ENCODE data around the gene TBC1D8. TPM values are rescaled to one million over a fixed set of nuclear protein-coding genes. Genes with fewer than 3 reads are reported as not detected.

The TBC1D8 gene
- total and polyA plus RNA-seq, 2 of the 13 experiments (the other 11 are each of a cell fraction or from before 2014, with no cell fraction given): 45.1 to 95.4 TPM

DNA sequence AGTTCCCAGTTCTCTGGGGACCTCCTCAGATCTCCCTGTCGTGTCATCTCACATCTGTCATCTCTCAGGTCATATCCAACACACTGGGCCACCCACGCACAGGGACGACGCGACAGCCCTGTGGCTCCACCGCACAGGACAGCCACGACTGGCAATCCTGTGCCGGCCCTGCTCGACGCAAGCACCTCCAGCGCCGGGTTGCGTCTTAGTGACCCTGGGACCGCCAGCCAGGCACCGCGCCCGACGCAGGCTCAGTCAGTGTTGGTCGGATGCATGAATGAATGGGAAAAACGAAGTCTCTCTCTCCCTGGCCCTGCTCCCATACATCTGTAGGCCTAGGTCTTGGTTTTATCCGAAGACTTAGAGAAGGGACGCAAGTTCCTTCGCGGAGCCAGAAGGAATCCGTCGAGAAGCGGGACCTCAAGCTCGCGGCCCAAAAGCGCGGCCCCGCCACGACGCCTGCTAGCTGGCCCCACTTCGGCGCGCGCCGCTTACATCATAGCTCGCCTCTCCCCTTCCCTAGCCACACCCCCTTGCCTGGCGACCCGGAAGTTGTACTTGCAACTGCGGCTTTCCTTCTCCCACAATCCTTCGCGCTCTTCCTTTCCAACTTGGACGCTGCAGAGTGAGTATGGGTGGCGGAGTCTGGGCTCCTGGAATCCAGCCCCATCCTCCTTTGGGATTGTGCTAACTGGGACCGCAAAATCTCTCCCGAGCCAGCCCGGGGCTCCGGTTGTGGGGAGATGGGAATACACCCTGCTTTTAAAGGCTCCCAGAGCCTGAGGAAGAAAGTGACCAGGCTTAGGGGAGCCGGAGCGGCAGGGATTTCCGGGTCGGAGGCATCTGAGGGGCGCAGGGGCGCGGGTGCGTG, 149.3 kb downstream of the TBC1D8 start, which contains the start of gene RPL31 (continued):
- TF ChIP-seq HIVEP1 (CRISPR knock-in tag; IDR thresholded peaks at IDR 0.05): peak; percentile 97
- TF ChIP-seq TBX2 (CRISPR knock-in tag; IDR thresholded peaks at IDR 0.05; ENCODE audit: borderline replicate concordance): peak; percentile 99
- peak; percentile 80; the same call in 1 of the 2 replicates for TF ChIP-seq MAZ (IDR thresholded peaks at IDR 0.05; ENCODE audit: borderline replicate concordance, low read depth, low read length)
- peak; percentile 95 for TF ChIP-seq MAZ (CRISPR knock-in tag; IDR thresholded peaks at IDR 0.05; ENCODE audit: low read depth)
- TF ChIP-seq ZNF644 (CRISPR knock-in tag; IDR thresholded peaks at IDR 0.05; ENCODE audit: low read depth): no peak
- TF ChIP-seq ONECUT2 (CRISPR knock-in tag; IDR thresholded peaks at IDR 0.05): no peak; the same call in 1 of the 2 replicates
- peak; percentile 96 for TF ChIP-seq ARID4A (CRISPR knock-in tag; IDR thresholded peaks at IDR 0.05; ENCODE audit: borderline replicate concordance)
- peak; percentile 69; the same call in 1 of the 2 replicates for TF ChIP-seq RFXANK (CRISPR knock-in tag; IDR thresholded peaks at IDR 0.05)
- TF ChIP-seq, protein P1, sequence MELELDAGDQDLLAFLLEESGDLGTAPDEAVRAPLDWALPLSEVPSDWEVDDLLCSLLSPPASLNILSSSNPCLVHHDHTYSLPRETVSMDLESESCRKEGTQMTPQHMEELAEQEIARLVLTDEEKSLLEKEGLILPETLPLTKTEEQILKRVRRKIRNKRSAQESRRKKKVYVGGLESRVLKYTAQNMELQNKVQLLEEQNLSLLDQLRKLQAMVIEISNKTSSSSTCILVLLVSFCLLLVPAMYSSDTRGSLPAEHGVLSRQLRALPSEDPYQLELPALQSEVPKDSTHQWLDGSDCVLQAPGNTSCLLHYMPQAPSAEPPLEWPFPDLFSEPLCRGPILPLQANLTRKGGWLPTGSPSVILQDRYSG (CRISPR knock-in tag; IDR thresholded peaks at IDR 0.05): peak; percentile 45
- 0 out of 4 replicates have a peak, but pooled peaks of 1 of the 2 experiments have one; percentile 29 for TF ChIP-seq NR2F1 (CRISPR knock-in tag; IDR thresholded peaks at IDR 0.05)
- peak; percentile 99 for TF ChIP-seq ZNF883 (CRISPR knock-in tag; IDR thresholded peaks at IDR 0.05; ENCODE audit: not compliant biosample characterization)
- TF ChIP-seq LBX2 (CRISPR knock-in tag; IDR thresholded peaks at IDR 0.05; ENCODE audit: borderline replicate concordance): peak; percentile 99
- peak; percentile 97 for TF ChIP-seq ZNF564 (CRISPR knock-in tag; IDR thresholded peaks at IDR 0.05)
- TF ChIP-seq ZNF703 (CRISPR knock-in tag; IDR thresholded peaks at IDR 0.05; ENCODE audit: borderline replicate concordance): peak; percentile 82
- peak; percentile 93; the same call in 1 of the 2 replicates for TF ChIP-seq ZFAT (CRISPR knock-in tag; conservative IDR thresholded peaks at IDR 0.05)
- TF ChIP-seq ARHGAP35 (CRISPR knock-in tag; IDR thresholded peaks at IDR 0.05; ENCODE audit: borderline replicate concordance): peak; percentile 99
- TF ChIP-seq MTF2 (CRISPR knock-in tag; IDR thresholded peaks at IDR 0.05; ENCODE audit: borderline replicate concordance): peak; percentile 77; the same call in 1 of the 2 replicates
- peak; percentile 80 for TF ChIP-seq ZSCAN22 (CRISPR knock-in tag; IDR thresholded peaks at IDR 0.05)
- TF ChIP-seq JARID2 (CRISPR knock-in tag; IDR thresholded peaks at IDR 0.05; ENCODE audit: insufficient replicate concordance): peak; percentile 96
- peak; percentile 93 for TF ChIP-seq MEIS2 (CRISPR knock-in tag; IDR thresholded peaks at IDR 0.05)
- peak; percentile 81; the same call in 1 of the 2 replicates for TF ChIP-seq GATAD2A (CRISPR knock-in tag; IDR thresholded peaks at IDR 0.05)
- peak; percentile 97 for TF ChIP-seq KMT2A (CRISPR knock-in tag; IDR thresholded peaks at IDR 0.05)
- peak; percentile 87 for TF ChIP-seq ZMAT3 (CRISPR knock-in tag; conservative IDR thresholded peaks at IDR 0.05)
- TF ChIP-seq SAP130 (CRISPR knock-in tag; IDR thresholded peaks at IDR 0.05; ENCODE audit: low read depth): peak; percentile 98

All from HepG2 (cell line).